GM18517 (cell line): ENCODE results near the gene NPAS3.

Source experiments
- ATAC-seq: cut with Tn5 transposase; IDR thresholded peaks from one replicate; pipeline ENCODE4 v1.9.1; 2021; ENCODE audit warnings: mild to moderate bottlenecking, moderate library complexity; ENCODE audit not compliant: unreplicated experiment

NPAS3 gene

DNA sequence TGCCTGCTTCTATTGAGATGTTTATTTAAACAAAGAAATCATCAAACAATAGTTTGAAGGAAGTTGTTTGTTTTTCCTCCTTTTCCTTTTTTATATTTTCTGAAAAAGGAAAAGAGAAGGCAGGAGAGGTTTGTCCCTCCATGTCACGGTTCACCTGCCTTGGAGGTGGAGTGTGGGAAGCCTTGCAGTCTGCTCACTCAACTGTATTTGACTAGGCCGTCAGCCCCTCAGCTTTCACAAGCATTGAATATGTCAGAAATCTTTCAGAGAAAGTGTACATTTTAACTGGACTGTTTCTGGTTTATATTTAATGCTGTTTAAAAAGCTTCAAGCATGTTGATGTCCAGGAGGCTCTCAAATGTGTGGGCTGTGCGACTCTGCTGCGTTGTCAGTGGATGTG lies 370.4 kb downstream of the NPAS3 start:
- no peak for ATAC-seq

GRCh38 chr14:33315217-33315616 lies 376.5 kb downstream of the NPAS3 start:
- no peak for ATAC-seq

DNA sequence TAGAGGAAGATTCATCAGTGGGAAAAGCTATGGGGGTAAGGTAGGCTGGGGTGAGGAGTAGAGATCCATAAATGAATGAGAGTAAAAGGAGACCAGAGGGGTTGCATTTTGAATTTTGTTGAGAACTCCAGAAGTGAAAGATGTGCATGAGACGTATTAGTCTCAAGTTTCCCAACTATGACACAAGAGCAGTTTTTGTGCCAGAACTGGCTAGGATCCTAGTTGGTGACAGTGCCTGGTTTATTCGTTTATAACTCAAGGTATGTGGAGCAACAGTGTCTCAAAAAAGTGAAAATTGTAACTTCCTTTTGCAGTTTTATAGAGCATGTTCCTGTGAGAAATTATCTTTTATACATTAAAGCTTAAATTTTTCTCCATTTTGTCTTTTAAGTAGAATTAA lies 377.0 kb downstream of the NPAS3 start:
- no peak for ATAC-seq

DNA sequence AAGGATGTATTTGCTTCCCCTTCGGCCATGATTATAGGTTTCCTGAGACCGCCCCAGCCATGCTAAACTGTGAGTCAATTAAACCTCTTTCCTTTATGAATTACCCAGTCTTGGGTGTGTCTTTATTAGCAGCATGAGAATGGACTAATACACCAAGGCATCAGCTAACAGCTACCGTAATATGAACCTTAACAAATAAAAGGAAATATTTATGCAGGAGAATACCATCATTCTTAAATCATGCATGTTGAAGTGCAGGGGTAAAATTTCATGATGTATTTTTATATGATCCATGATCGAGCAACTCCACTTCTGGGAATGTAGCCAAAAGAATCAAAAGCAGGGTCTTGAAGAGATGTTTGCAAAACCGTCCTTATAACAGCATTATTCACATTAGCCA lies 379.0 kb downstream of the NPAS3 start:
- no peak for ATAC-seq

GRCh38 chr14:33323979-33324378 lies 385.3 kb downstream of the NPAS3 start:
- ATAC-seq = no peak

- no peak for ATAC-seq
These were observed 392.7 kb downstream of the NPAS3 start for GRCh38 chr14:33331176-33331949.

GRCh38 chr14:33332497-33332896 lies 393.8 kb downstream of the NPAS3 start:
- ATAC-seq = no peak

DNA sequence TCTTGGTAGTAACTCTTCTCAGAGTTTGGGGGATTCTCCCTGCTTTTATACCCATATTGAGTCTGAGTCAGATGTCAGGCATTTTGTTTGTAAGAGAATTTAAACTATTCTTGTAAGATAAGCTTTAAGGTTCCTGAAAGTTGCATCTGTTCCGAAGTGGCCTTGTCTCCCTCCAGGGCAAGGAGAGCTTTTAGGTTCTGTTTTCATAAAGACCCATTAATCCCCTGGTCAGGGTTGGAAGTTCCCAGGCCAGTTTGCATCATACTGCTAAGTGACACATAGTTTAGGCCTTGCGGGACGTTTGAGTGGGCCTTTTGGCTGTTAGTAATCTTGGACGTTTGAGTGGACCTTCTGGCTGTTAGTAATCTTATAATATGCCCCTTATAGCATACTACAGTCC lies 396.7 kb downstream of the NPAS3 start:
- no peak for ATAC-seq

DNA sequence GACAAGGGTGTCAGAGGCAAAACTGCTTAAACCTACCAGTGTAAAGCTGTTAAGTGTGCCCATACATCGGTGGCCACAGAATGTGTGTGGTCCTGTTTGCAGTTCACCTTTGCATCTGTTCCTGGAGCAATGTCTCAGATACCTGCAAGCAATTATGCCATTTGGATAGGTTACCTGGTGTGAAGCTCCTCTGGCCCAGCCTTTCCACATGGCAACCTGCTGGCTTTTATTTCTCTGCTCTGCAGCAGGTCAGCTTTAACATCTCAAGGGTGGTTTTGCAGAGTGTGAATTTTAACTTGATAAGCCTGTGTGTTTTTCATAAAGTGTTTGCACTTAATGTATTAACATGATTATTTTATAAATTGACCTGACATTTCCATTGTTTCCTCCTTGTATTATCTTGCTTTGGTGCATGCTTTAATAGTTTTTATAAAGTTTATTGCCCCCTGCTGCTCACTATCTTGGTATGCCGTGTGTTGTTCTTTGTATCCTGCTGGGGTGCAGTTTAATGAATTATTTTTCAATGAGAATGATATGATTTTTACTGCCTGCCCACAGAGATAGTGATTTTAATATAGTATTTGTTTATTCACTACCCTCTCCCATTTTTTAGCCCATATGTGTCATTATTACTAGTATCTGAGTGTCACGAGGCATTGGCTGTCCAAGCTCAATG lies 403.8 kb downstream of the NPAS3 start:
- no peak for ATAC-seq

DNA sequence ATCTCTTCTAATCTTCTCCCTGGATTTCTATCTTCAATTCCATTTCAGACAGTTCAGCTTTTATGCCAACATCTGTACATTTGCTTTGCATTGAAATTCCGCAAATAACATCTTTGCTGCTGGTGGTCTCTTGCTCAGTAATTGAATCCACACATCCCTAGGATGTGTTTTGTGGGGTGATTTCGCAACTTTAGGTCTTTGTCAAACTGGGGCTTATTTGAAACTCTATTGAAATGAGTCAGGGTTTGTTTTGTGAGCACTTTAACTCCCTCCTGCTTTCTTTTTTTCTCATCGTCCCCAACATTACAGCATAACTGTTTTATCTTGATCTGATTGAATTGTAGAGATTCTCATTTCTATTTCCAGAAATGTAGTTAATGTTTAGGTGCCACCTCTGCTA lies 404.3 kb downstream of the NPAS3 start:
- ATAC-seq = no peak

GRCh38 chr14:33347796-33348195 lies 409.1 kb downstream of the NPAS3 start:
- ATAC-seq = no peak

GRCh38 chr14:33348510-33348909 lies 409.8 kb downstream of the NPAS3 start:
- no peak for ATAC-seq

DNA sequence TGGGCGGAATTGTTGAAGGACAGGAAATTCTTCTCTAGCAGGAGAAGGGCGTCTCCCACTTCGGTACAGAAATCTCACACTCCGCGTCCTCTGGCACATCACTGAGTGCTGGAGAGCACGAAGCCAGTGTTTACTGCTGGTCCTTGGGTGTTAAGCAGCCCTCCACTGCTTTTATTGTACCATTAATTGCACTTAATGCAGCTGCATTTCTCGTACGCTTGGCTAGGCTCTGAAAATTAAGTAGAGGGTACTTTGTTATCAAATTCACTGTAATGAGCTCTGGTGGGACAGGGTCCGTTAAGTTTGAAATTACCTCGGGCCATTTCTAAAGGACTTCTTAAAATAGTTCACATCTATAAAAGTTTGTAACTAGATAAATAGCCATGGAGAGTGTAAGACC lies 411.2 kb downstream of the NPAS3 start:
- no peak for ATAC-seq

DNA sequence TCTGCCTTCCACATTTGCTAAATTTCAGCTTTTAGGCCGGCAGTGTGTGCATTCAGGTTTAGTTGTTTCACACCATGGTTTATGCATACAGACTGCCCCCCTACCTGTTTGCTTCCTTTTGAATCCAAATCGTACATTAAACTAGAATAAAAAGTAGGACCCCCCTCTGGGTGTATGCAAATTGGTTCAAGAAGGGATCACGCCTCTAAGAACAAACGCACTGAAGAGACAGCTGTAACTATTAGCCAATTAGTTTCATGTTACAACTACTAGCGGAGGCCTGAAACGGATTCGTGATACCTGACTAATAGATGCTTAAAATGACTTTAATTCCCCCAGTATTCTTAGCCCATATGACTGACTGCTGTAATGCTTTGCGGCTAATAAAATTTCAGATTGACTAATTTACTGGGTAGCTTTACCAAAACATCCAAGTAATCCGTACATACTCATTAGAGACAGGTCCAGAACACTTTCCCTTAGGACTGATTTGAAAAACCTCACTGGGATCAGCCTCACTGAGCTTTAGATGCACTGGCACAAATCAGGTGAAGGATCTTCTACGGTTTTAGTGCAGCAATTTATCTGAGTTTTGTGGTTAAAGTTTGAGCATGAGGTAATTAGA lies 411.8 kb downstream of the NPAS3 start:
- ATAC-seq = no peak

DNA sequence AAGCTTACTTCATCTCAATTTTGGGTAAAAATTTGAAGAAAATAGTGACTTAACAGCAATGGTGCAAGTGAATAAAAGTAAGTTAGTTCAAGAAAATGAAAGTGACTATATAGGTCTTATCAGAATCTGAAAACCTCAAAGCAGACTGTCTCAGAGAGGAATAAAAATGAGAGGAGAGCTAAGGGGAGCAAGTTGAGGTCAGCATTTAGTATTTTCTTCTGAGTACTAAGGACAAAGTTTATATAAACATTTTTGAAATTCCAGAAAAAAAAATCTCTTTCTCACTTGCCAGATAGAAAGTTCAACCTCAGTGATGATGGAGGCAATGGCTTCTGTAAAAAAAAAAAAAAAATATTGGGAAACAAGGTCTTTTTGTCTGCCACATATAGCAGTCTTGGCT lies 414.1 kb downstream of the NPAS3 start:
- no peak for ATAC-seq

- ATAC-seq = no peak
These were observed 417.5 kb downstream of the NPAS3 start for GRCh38 chr14:33356181-33356580.

DNA sequence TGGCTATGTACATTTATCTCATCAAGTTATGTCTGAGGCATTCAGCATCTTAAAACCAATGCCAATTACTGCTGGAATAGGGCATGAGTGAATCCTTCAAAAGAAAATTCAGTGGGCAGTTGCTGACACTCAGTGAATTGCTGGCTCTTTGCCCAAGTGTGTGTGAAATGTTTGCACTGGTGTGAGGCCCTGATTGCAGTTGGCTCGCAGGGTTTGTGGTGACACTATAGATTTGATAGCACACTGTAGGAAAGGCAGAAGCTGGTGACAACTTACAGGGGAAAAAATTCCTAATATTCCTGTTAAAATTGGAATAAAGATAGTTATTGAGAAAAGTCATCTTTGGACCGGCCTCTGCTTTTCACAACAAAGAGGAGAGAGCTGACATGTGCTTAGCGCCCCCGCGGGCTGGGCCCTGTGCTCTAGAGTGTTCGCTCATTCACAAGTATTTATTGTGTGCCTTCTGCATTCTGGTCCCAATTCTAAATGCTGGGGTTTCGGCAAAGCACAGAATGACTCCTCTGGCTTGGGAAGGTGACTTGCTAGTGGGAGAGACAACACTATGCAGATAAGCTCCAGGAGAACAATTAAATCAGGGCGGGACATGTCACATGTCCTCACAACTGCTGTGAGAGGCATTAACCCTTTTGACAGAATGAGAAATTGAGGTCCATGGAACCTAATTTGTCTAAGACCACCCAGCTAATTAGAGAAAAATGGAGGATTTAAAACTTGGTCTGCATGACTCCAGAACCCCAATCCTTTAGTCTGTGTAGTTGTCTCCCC lies 418.7 kb downstream of the NPAS3 start:
- no peak for ATAC-seq

DNA sequence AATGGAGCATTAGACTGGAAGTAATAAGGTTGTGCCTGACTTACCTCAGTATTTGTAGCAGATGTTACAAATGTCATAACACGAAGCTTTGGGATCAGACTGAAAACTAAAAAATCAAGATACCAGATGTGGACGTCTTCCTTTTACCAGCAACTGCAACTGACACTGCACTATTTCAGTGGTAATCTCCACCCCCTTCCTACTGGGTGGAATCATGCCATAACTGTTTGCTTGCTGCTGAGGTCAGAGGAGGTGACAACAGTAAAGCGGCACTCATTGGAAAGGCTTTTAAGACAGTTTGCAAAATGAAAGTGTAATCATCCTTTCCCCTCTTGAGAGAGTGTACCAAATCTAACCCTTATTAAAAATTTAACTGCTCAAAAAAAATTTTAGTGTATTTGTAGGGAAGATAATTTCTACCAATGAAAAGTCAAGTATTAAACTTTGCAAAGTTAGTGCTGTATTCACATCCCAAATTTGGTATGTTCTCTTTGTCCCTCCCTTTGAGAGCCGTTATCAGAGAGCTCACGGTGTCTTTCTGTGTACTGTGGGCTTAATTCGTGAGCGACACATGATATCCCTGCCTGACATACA lies 420.7 kb downstream of the NPAS3 start:
- no peak for ATAC-seq

DNA sequence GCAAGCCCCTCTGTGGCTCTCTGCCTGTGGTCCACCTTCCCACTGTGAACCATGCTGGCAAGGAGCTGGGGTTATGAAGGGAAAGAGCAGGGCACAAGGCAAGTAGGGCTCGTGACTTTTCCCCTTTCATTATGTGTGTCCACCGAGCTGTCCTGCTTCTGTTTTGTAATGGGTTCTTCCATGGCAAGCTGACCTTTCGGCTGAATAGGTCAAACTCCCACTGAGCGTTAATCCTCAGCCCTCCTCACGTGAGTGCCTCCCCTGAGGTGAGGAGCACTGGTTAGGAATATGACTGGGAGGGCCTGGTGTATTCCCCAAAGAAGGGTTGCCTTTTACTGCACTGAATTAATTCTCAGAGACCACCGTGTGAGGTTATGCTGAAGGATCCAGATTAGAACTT lies 424.3 kb downstream of the NPAS3 start:
- ATAC-seq = no peak

DNA sequence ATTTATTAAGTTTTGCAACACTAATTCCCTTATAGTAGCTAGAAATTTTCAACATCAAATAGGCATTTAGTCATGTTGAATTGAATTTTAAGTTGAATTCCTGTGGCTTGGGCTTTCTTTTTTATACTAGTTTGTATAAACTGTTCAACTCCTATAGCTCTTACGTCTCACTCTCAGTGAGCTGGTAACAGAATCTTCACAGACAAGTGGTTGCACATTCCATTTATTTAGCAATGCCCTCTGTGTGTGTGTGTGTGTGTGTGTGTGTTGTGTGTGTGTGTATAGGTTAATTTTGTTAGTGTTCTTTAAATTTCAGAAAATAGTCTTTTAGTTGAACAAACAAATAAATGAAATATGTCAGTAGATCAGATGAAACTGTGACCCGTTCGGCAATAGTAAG lies 425.0 kb downstream of the NPAS3 start:
- ATAC-seq = no peak

DNA sequence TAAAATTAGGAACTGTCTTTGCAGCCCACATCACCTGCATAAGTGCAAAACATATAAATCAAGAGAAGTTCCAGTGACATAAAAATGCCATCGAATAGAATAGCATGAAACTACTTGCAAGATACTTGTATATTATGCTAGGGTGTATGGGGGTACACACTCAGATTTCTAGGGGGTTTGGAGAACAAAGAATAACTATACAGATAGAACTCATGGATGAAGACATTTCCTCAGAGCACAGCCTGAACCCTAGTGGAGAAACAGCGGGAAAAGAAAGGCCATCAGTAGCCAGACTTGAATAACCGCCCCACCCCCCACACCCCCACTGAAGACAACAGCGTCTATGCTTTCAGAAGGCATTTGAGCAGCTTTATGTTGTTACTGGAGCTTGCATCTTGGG lies 425.8 kb downstream of the NPAS3 start:
- ATAC-seq = no peak
